Measurements from ENCODE around the gene KNTC1.

Gene KNTC1

DNA sequence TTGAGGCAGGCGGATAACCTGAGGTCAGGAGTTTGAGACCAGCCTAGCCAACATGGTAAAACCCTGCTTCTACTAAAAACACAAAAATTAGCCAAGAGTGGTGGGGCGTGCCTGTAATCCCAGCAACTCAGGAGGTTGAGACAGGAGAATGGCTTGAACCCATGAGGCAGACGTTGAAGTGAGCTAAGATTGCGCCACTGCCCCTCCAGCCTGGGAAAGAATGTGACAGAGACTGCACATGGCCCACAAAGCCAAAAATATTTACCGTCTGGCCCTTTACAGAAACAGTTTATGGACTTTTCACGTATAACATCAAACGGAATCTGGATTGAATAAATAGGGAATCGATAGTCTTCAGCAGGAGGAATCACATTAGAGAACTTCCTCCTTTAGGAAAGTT is 3.8 kb upstream of the KNTC1 start:
- TF ChIP-seq CTCF (conservative IDR thresholded peaks at IDR 0.05; ENCODE audit: low read depth, low read length): no peak
- peak overlapping the region; percentile 54 for H3K4me3 ChIP-seq (ENCODE audit: low read depth, low read length)
- peak; percentile 73 for DNase-seq (ENCODE audit: low read depth)

GRCh38 chr12:122523846-122524718 is 3.0 kb upstream of the KNTC1 start:
- DNase-seq (ENCODE audit: low read depth): peak; percentile 25
- TF ChIP-seq CTCF (conservative IDR thresholded peaks at IDR 0.05; ENCODE audit: low read depth, low read length): no peak
- peak overlapping the region; percentile 54 for H3K4me3 ChIP-seq (ENCODE audit: low read depth, low read length)

GRCh38 chr12:122527478-122527944 is 462 bp downstream of the KNTC1 start:
- TF ChIP-seq CTCF (conservative IDR thresholded peaks at IDR 0.05; ENCODE audit: low read depth, low read length): no peak
- no peak for DNase-seq (ENCODE audit: low read depth)
- H3K4me3 ChIP-seq (ENCODE audit: low read depth, low read length): peak overlapping the region; percentile 81

GRCh38 chr12:122528582-122528981 is 1.5 kb downstream of the KNTC1 start:
- no peak for DNase-seq (ENCODE audit: low read depth)
- no peak for TF ChIP-seq CTCF (conservative IDR thresholded peaks at IDR 0.05; ENCODE audit: low read depth, low read length)
- H3K4me3 ChIP-seq (ENCODE audit: low read depth, low read length): no peak overlapping the region

- no peak for TF ChIP-seq CTCF (conservative IDR thresholded peaks at IDR 0.05; ENCODE audit: low read depth, low read length)
- no peak overlapping the region for H3K4me3 ChIP-seq (ENCODE audit: low read depth, low read length)
- no peak for DNase-seq (ENCODE audit: low read depth)
Measured at GRCh38 chr12:122528992-122529391, 1.9 kb downstream of the KNTC1 start.

DNA sequence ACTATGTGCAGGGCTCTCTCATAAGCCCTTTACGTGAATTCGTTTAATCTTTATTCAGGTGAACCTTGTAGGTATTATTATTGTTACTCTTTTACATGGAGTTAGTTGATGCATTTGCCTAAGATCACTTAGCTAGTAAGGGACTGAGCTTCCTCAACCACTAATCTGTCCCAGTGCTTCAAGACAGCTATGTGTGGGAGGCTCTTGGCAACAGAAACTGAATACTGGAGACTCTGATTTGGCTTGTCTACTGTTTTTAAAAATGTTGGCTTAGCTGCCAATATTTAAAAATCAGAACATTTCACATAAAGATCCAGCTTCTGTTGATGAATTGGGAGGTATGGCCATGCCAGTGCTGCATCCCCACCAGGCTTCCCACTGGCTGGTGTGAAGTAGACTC is 6.8 kb downstream of the KNTC1 start:
- TF ChIP-seq CTCF (conservative IDR thresholded peaks at IDR 0.05; ENCODE audit: low read depth, low read length): no peak
- H3K4me3 ChIP-seq (ENCODE audit: low read depth, low read length): no peak overlapping the region
- peak; percentile 38 for DNase-seq (ENCODE audit: low read depth)

- DNase-seq (ENCODE audit: low read depth): no peak
- H3K4me3 ChIP-seq (ENCODE audit: low read depth, low read length): no peak overlapping the region
- no peak for TF ChIP-seq CTCF (conservative IDR thresholded peaks at IDR 0.05; ENCODE audit: low read depth, low read length)
Measured at GRCh38 chr12:122537021-122537420, 10.0 kb downstream of the KNTC1 start.
